A549 treated with Hydrocortisone at 1 μM for 4 hours (cell line): Measurements from ENCODE around the gene RNU5B-1. TPM values are rescaled to one million over a fixed set of nuclear protein-coding genes. Genes with fewer than 3 reads are reported as not detected.

ENCODE experiments used
- total RNA-seq: library from RNA; stranded (reverse); fragments of 200-300 nt; extraction: Qiagen RNA extraction; gene quantifications from 5 replicates; pipeline ENCODE4 v1.2.3, GENCODE V29; 2022

The RNU5B-1 gene
- not detected in 5 replicates for total RNA-seq

DNA sequence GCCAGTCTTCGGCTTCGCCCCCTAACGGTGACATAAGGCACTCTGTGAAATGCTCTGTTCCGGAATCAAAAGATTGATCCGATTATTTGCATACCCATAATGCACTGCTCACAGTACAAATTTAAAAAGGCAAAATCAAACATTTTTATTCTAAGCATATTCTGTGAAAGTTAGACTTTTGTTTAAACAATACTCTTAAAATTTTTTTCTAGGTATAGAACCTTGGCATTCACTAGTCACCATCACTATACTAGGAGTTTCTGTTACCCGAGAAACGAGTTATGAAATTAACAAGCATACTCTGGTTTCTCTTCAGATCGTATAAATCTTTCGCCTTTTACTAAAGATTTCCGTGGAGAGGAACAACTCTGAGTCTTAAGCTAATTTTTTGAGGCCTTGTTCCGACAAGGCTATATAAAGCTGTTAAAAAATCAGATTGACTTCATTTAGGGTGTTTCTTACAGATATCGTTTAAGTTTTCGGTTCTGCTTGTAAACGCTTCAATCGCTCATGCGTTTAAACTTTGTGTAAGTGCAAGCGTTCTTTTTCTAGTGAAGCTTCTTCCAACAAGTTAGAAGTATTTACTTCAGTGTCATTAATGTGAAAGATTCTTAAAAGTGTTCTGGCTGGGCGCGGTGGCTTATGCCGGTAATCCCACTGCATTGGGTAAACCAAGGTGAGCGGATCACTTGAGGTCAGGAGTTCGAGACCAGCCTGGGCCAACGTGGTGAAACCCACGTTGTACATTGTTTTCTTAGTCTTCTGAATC, at the start of gene RNU5B-1:
Gene RNU5B-1 (plus strand): TSS at position 297 of the 769 bp plus-strand sequence.

GRCh38 chr15:65286704-65287519, 17.6 kb upstream of the RNU5B-1 start, which contains the start of gene PARP16:
TSS of gene PARP16 (minus strand) at chr15:65286883. CDS start at chr15:65286426, 457 bp downstream.

Other genes with a start within 250 kb of the RNU5B-1 start
- gene RASL12, start 236.7 kb upstream of the RNU5B-1 start, total RNA-seq, result 0.07 to 0.16 TPM (median 0.15 TPM) in 5 replicates
- gene KBTBD13, start 227.9 kb upstream of the RNU5B-1 start, total RNA-seq, result not detected in 5 replicates
- 0.56 to 1.3 TPM (median 0.85 TPM) in 5 replicates for gene UBAP1L, start 189.5 kb upstream of the RNU5B-1 start, total RNA-seq
- 27.0 to 30.1 TPM (median 28.2 TPM) in 5 replicates for gene PDCD7, start 170.9 kb upstream of the RNU5B-1 start, total RNA-seq
- gene CLPX, start 119.3 kb upstream of the RNU5B-1 start, total RNA-seq, result 33.8 to 58.3 TPM (median 49.0 TPM) in 5 replicates
- 0.21 to 0.44 TPM (median 0.41 TPM) in 5 replicates for gene CILP, start 93.2 kb upstream of the RNU5B-1 start, total RNA-seq
- 10.4 to 11.6 TPM (median 11.3 TPM) in 5 replicates for gene PARP16, start 17.8 kb upstream of the RNU5B-1 start, total RNA-seq
- gene RNU5A-1, start 8.6 kb upstream of the RNU5B-1 start, total RNA-seq, result not detected in 5 replicates
- gene IGDCC3, start 73.3 kb downstream of the RNU5B-1 start, total RNA-seq, result 0.07 to 0.18 TPM (median 0.09 TPM) in 5 replicates
- 1.8 to 2.7 TPM (median 2.2 TPM) in 5 replicates for gene IGDCC4, start 118.3 kb downstream of the RNU5B-1 start, total RNA-seq
- 20.0 to 32.0 TPM (median 27.6 TPM) in 5 replicates for gene DPP8, start 213.0 kb downstream of the RNU5B-1 start, total RNA-seq
- gene HACD3, start 225.8 kb downstream of the RNU5B-1 start, total RNA-seq, result 123 to 154 TPM (median 140 TPM) in 5 replicates